Measurements from ENCODE around the gene SPDYE4. TPM values are rescaled to one million over a fixed set of nuclear protein-coding genes. Genes with fewer than 3 reads are reported as not detected.

Gene SPDYE4
- total and polyA plus RNA-seq, 2 donors (not counting 1 experiment from before 2014, with no cell fraction given), result not detected

GRCh38 chr17:8789743-8790142, 31.4 kb upstream of the SPDYE4 start:
- H3K79me2 ChIP-seq (ENCODE audit: control insufficient read depth, insufficient read depth, low read length), result no peaks in the 10 kb centered on the region
- no peak overlapping the region for H3K4me2 ChIP-seq (ENCODE audit: extremely low read depth, insufficient read depth, low read length)
- no peaks in the 10 kb centered on the region for H3K4me1 ChIP-seq (ENCODE audit: control insufficient read depth, extremely low read depth, insufficient read depth, low read length)
- no peaks in the 10 kb centered on the region for H3K9me3 ChIP-seq (ENCODE audit: control insufficient read depth, insufficient read depth, low read depth, low read length)
- no peak overlapping the region for H3K9ac ChIP-seq (ENCODE audit: insufficient read depth, low read length)
- no peaks in the 10 kb centered on the region for H3K27me3 ChIP-seq (ENCODE audit: control insufficient read depth, insufficient read depth, low read length)
- H3K36me3 ChIP-seq (ENCODE audit: control insufficient read depth, insufficient read depth, low read length), result no peaks in the 10 kb centered on the region
- no peak overlapping the region for H3K27ac ChIP-seq (ENCODE audit: insufficient read depth, low read length)
- no peak for DNase-seq (ENCODE audit: low read depth in 2 of 2)
- H4K20me1 ChIP-seq (ENCODE audit: control insufficient read depth, extremely low read depth, insufficient read depth, low read length), result no peaks in the 10 kb centered on the region
- TF ChIP-seq CTCF (conservative IDR thresholded peaks at IDR 0.05 in 1 of 2, IDR thresholded peaks at IDR 0.05 in 1 of 2; ENCODE audit: low read depth in 1 of 2, low read length in 2 of 2) (no peak), EZH2 (IDR thresholded peaks at IDR 0.05; ENCODE audit: low read length, missing control alignments) (no peak)
- no peak overlapping the region for H2AFZ ChIP-seq (ENCODE audit: low read length)
- H3K4me3 ChIP-seq (replicated peaks in 1 of 4; ENCODE audit: control extremely low read depth in 1 of 4, insufficient read depth in 1 of 4, low read depth in 3 of 4, low read length in 4 of 4), result no peak overlapping the region

GRCh38 chr17:8788998-8789397, 30.7 kb upstream of the SPDYE4 start:
- Histone ChIP-seq H3K36me3 (ENCODE audit: control insufficient read depth, insufficient read depth, low read length) (no peaks in the 10 kb centered on the region), H3K27ac (ENCODE audit: insufficient read depth, low read length) (no peak overlapping the region), H3K9me3 (ENCODE audit: control insufficient read depth, insufficient read depth, low read depth, low read length) (no peaks in the 10 kb centered on the region), H2AFZ (ENCODE audit: low read length) (no peak overlapping the region), H3K9ac (ENCODE audit: insufficient read depth, low read length) (no peak overlapping the region), H3K4me1 (ENCODE audit: control insufficient read depth, extremely low read depth, insufficient read depth, low read length) (no peaks in the 10 kb centered on the region), H3K4me2 (ENCODE audit: extremely low read depth, insufficient read depth, low read length) (no peak overlapping the region), H3K27me3 (ENCODE audit: control insufficient read depth, insufficient read depth, low read length) (no peaks in the 10 kb centered on the region), H3K79me2 (ENCODE audit: control insufficient read depth, insufficient read depth, low read length) (no peaks in the 10 kb centered on the region), H3K4me3 (replicated peaks in 1 of 4; ENCODE audit: control extremely low read depth in 1 of 4, insufficient read depth in 1 of 4, low read depth in 3 of 4, low read length in 4 of 4) (no peak overlapping the region), H4K20me1 (ENCODE audit: control insufficient read depth, extremely low read depth, insufficient read depth, low read length) (no peaks in the 10 kb centered on the region)
- no peak for TF ChIP-seq EZH2 (IDR thresholded peaks at IDR 0.05; ENCODE audit: low read length, missing control alignments)
- DNase-seq (ENCODE audit: low read depth in 2 of 2), result no peak

- H3K9ac ChIP-seq (ENCODE audit: insufficient read depth, low read length), result no peak overlapping the region
- no peak overlapping the region for H2AFZ ChIP-seq (ENCODE audit: low read length)
- peak; percentile 41 to 64 for DNase-seq (ENCODE audit: low read depth in 2 of 2)
- H3K4me3 ChIP-seq (replicated peaks in 1 of 4; ENCODE audit: control extremely low read depth in 1 of 4, insufficient read depth in 1 of 4, low read depth in 3 of 4, low read length in 4 of 4), result no peak overlapping the region
- H3K79me2 ChIP-seq (ENCODE audit: control insufficient read depth, insufficient read depth, low read length), result no peaks in the 10 kb centered on the region
- H3K27ac ChIP-seq (ENCODE audit: insufficient read depth, low read length), result no peak overlapping the region
- no peak overlapping the region for H3K4me2 ChIP-seq (ENCODE audit: extremely low read depth, insufficient read depth, low read length)
- H3K9me3 ChIP-seq (ENCODE audit: control insufficient read depth, insufficient read depth, low read depth, low read length), result no peaks in the 10 kb centered on the region
- no peaks in the 10 kb centered on the region for H4K20me1 ChIP-seq (ENCODE audit: control insufficient read depth, extremely low read depth, insufficient read depth, low read length)
- no peaks in the 10 kb centered on the region for H3K36me3 ChIP-seq (ENCODE audit: control insufficient read depth, insufficient read depth, low read length)
- no peaks in the 10 kb centered on the region for H3K4me1 ChIP-seq (ENCODE audit: control insufficient read depth, extremely low read depth, insufficient read depth, low read length)
- no peaks in the 10 kb centered on the region for H3K27me3 ChIP-seq (ENCODE audit: control insufficient read depth, insufficient read depth, low read length)
- peak; percentile 89 to 97 for TF ChIP-seq CTCF (conservative IDR thresholded peaks at IDR 0.05 in 1 of 2, IDR thresholded peaks at IDR 0.05 in 1 of 2; ENCODE audit: low read depth in 1 of 2, low read length in 2 of 2)
- no peak for TF ChIP-seq EZH2 (IDR thresholded peaks at IDR 0.05; ENCODE audit: low read length, missing control alignments)
Measured at GRCh38 chr17:8785547-8786413, 27.4 kb upstream of the SPDYE4 start.
